ENCODE measurements around the gene FHL3.

The FHL3 gene

DNA sequence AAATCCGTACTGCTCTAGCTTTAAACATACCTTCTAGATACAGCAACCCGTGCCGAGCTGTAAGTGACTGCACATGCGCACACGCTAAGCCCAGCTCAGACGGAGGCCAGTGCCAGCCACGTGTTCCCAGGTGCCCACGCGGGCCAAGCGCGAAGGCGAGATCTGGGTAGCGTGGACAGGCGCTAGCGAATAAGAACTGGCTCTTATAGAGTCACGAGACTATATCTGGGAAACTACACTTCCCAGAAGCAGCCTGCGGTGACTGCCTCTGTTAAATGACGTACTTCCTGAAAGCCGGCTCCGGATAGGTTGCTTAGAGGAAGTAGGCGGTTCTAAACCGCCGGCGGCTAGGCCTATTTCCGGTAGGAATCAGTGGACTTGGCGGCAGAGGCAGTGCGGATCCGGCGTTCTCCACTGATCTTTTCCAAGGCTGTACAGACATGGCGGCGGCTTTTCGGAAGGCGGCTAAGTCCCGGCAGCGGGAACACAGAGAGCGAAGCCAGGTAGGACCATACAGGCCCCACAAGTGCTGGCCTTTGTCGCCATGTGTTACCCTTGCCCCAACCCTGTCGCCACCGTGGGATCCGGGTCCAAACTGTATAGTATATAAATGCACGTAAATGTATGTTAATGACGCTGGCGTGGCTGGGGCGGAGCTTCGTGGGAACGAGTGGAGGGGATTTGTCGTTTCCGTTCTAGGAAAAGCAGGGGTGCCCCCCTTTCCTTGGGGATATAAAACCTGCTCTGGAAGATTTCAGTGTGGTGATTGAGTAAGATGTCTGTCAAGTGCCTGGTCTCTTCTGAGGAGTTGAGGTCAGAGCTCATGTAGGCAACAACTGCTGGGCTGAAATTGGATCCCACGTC, 7.3 kb upstream of the FHL3 start, which contains the start of gene UTP11:
TSS of gene UTP11 (plus strand) at position 372 of the 864 bp plus-strand sequence. CDS start at position 441, 69 bp downstream.
- peak; percentile 99 for DNase-seq

DNA sequence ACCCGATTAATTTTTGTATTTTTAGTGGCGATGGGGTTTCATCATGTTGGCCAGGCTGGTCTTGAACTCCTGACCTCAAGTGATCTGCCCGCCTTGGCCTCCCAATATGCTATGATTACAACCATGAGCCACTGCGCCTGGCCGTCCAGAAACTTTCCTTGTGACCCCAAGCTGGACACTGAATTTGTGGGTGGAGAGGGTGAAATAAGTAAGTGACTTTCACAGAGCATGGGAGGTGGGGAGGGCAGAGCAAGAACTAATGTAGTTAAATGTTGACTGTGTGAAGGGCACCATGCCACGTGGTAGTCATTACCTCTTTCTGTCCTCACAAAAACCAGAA, 4.5 kb upstream of the FHL3 start:
- no peak for DNase-seq

DNA sequence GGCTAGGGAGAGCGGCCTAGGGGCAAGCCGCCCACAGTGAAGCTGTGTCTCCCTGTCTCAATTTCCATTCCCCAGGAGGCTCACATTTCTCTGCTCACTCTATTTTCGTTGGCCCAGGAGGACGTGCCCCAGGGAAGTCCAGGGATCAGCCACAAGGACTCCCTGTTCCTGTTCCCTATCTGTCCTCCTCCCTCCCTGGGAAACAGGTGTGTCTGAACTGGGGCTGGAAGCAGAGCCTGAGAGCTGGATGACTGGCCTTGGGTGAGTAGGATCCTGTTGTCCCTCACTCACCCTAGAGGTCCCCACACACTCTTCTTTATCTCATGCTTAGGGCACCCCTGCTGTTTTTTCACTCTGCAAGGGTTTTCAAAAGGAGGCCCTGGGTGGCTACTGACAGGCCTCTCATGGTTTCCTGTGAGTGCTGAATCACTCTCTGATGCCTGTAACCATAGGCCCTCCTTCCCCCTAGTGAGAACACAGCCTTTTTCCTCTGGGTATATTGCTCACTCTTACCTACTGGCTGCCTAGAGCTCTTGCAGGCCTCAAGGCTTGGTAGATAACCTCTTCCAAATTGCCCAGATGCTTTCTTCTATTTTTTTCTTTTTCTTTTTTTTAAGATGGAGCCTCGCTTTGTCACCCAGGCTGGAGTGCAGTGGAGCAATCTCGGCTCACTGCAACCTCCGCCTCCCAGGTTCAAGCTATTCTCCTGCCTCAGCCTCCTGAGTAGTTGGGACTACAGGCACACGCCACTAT, 4.0 kb upstream of the FHL3 start:
- DNase-seq, result peak; percentile 89

DNA sequence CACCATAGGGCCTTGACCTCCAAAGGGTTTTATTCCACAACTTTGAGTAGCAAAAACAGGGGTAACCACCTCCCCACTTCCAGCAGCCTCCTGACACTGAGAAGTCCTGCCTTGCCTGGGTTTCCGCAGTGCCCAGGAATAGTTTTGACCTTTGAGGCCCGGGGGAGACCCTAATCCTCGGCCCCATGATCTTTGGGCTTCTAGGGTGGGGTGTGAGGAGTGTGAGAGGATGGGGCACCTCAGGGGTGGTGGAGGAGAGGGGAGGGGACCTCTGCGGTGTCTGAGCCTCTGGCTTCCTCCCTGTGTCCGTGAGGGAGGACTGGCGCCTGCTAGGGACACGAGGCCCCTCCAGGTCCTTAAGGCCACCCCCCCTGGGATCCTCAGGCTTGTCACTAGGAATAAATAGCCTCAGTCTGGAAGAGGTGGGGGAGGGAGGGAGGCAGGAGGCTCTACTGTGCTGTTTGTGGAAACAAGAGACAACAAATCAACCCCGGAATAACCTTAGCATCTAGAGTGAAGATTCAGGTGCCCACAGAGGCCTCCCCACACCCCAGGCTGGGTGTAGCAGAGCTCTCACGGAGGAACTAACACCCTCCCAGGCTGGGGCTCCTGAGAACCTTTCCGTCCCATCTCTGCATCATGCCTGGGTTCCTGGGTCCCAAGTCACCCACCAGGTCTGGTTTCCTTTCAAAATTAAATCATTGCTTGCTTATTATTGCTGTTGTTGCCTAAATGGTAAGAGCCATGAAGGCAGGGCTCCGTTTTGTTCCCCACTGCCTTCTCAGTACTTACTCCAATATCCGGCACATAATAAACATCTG, 904 bp upstream of the FHL3 start:
- no peak for DNase-seq

DNA sequence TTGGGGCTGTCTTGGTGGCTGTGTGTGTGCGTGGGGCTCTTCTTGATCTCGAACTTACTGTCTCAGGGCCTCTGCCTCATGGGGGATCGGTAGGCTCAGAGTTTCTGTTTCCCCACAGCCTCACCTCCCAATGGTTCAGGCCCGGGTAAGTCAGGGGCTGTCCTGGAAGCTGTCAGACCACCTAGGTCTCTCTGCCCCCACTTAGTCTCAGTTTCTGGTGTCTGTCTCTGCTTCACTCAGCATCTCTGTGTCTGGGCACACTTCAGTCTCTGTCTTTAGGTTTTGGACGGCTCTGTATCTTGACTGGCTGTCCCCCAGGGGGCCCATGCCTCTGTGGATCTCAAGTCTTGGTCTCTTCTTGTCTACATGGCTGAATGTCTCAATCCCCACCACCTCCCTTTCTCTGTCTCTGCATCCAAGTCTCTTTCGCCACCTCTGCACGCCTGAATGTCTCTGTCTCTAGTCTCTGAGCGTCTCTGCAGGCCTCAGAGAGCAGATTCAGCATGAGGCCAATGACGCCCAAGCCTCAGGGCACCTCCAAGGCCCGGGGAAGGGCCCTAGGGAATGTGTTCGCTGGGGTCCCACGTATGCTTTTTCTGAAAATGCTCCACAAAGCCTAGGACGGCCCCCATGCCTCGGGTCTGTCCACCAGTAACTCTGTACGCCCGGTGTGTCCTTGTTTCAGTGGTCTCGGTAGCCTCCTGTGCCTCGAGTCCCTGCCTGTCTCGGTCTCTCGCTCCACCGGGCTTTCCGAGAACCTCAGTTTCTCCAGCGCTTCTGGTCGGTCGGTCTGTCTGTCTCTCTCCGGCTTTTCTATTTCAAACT, 818 bp downstream of the FHL3 start:
- DNase-seq, result no peak

DNA sequence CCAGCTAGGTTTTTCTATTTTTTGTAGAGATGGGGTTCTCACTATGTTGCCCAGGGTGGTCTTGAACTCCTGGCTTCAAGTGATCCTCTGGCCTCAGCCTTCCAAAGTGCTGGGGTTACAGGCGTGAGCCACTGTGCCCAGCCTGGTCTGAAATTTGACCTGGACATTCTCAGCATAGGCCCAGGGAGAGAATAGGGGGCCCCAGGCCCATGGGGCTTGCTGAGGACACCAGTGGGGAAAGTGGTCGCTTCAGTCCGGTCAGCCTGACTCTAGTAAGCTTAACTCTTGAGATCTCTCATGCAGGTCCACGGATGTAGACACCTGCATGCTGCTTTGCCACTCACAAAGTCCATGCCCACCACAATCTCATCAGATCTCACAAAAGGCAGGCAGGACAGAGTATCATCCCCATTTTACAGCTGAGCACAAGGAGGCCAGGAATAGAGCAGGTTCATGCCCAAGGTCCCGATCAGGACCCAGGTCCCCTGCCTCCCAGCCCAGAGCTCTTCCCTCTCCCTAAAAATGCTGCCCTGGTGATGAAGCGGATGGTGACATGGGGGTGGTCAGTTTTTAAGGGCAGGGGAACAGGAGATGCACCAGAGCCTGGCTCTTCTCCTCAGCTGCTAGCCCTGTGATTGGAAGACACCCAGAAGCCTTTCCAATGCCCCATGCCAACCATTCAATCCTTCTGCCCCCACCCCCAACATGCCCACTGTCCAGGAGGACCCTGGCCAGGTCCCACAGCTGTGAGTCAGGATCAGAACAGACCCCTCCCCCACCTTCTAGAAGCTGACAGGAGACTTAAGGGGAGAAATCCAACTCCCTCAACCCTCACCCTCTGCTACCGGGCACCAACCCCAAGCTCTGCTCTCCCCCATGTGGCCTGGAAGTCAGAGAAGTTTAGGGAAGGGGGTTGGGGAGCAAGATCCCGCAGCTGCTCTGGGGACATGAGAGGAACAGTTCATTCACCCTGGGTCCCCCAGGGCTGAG, 1.8 kb downstream of the FHL3 start:
- peak; percentile 53 for DNase-seq

DNA sequence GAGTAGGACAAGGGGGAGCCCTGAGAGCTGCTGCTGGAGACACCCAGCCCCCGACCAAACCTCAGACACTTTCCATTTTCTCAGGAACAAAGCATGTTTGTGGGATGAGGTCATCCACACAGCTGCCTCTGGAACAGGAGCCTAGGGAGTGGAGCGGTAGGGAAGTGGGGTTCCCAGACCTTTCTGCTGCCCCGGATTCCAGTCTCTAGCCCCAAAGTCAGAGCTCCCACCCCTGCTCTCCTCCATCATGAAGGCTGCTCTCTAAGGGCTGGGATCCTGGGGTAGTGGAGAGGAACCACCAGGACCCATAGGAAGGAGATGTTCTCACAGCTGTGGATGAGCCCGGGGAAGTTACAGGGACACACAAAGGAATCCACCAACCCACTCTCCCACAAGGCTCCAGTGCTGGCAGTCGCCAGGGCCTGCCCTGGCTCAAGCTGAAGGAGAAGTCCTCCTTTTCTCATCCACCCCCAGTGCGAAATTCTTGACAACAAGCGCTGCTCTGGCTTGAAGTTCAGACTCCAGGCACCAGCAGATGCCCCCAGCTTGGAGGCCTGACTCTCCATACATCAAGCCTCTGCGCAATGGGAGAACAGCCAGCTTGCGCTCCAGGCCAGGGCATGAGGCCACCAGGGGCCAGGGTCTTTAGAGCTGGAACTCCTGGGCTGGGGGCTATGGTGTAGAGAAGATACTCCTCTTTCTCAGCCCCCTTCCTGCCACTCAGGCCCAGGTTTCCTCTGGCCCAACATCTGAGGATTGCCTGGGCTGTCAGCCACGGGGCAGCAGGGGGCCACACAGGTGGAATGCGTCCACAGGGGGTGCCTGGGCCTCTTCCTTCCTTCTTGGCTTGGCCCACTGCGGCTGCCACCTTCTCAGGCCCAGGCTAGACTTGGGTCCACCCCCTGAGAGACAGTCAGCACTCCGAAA, 4.5 kb downstream of the FHL3 start:
- DNase-seq, result peak; percentile 92

DNA sequence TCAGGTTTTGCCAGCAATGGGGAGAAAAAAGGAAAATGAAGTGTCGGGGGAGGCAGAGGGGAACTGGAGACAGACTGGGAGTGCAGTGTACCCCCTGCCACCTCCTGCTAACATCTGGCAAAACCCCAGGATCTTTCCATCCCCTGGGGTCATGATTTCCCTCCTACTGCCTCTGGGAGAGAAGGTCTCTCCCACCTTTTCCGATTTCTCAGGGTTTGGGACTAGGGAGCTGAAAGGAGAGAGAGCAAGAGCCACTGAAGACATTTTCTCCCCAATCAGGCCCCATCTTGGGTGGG, 5.1 kb downstream of the FHL3 start:
- no peak for DNase-seq

DNA sequence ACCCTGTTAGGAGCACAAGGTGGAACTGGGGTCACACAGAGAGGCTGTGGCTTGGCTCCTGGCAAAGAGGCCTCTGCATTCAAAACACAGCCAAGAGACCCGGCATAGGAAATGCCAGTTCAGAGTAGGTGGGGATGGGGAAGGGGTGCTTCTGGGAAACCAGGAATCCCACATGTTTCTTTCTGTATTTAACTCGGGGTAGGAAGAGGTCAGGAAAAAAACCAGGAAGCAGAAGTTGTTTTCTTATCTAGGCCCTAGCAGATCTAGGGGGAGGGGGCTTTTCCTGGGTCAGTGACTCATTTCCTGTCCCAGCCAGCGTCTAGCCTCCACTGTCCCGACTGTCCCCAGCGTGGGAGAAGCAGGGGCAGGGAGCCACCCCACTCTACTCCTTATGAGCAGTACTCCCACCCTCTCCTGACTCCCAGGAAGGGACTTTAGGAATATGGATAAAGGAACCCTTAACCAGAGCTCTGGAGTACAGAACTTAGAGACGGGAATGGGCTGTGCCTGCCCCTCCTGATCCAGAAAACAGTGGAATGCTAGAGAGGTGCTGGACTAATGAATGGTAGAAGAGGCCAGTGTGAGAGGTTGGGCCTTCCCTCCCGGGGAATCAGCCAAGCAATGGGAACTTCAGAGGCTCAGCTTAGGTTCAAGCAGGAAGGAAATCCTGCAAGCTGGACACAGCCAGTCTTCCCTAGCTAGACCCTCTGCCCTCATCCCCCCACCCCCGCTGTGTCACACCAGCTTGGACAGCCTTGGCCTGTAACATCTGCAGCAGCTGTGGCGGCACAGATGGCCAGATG, 5.7 kb downstream of the FHL3 start:
- DNase-seq, result peak; percentile 89

DNA sequence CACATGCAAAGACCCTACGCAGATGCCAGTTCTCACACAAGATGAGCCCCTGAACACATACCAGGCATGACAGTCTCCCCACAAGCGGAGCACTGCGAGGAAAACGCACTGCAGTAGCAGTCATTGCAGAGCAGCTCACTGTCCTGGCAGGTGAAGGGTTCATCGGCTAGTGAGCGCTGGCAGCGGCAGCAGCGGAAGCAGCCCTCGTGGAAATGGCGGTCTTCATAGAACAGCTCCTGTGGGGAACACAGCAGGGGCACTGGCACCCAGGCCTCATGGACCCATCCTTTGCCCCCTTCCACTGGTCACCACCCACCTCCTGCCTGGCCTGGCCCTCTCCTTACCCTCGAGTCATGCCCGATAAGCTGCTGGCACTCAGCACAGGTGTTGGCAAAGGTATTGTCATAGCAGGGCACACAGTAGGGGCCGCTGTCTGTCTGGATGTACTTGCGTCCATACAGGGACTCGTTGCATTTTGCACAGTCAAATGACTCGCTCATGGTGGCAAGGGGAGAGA, 6.3 kb downstream of the FHL3 start:
- DNase-seq, result no peak

DNA sequence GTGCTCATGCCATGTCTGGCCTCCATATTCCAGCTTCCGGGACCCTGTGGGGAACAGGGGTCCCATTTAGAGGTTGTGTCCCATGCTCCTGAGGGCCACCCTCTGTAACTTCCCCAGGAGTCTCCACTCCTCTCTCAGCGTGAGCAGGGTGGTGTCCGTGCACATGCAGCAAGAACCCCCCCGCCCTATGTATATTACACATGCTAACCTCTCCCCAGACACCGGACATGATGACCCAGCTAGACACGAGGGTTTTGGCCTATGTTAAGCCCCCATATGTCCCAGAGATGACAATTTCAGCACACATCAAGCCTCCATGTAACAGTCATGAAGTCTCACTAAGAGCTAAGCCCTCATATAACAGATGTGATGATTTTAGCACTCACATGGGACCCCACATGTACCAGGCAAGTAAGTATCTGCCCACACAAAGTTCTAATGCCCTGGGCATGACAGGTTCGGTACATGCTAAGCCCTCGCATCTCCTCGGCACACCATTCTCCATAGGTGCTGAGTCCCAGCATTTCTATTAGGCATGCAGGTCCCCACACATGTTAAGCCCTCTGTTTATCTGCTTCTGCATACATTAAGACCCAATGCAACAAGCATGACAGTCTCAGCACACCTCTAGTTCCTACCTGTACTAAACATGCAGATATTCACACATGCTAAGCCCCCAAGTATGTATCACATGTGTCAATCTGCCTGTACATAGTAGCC, 7.1 kb downstream of the FHL3 start:
- no peak for DNase-seq

DNA sequence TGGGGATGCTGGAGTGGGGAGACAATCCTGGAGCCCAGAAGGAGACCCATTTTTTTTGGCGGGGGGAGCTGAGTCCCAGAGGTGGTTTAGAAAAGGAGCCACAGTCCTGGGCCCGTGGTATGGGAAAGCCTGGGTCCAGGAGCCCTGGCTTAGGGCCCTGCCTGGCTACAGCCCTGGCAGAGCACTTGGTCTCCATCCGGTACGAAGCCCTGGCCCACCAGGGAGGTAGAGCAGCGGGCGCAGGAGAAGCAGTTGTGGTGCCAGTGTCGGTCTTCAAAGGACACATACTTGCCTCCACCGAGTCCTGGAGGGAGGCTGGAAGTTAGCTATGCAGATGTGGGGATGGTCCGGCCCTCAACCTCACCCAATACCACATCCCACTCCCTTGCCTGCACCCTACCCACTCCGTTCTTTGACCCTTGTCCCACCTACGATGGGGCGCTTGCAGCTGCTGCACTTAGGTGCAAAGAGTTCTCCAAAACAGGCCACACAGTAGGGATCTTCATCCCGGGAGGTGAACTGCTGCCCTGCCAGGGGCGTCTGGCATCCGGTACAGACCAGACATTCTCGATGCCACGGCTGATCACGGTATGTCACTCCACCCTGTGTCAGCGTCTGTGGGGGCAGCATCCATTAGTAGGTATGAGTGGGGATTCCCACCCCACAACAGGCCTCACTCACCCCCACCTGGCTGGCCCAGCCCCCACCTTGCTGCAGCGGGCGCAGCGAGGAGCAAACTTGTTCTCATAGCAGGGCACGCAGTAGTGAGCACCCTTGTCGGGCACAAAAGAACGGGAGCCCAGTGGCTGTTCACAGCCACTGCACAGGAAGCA, 7.8 kb downstream of the FHL3 start:
- DNase-seq, result no peak

DNA sequence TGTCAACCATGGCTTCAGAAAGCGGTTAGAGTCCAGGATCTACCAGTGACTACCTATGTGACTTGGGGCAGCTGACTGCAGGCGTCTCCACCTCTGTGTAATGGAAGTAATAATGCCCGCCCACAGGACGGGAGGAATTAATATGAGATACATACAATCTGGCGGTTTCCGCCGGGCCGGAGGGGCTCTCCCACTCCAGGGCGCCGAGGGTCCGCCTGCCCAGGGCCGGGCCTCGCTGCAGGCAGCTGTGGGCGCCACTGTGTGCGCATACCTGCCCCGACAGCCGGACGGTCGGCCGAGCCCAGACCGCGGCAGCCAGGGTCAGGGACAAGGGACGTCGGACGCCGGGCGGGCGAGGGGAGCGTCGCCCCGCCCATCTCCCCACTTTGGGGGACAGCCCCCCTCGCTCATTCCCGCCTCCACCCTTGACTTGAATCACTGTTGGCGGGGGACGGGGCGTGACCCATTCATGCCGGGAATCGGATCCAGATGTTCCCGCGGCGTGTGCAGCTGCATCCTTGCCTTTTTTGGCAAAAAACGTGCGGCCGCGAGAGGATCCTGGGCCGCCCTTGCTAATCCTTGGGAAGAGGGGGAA, 9.5 kb downstream of the FHL3 start:
- DNase-seq, result peak; percentile 96

DNA sequence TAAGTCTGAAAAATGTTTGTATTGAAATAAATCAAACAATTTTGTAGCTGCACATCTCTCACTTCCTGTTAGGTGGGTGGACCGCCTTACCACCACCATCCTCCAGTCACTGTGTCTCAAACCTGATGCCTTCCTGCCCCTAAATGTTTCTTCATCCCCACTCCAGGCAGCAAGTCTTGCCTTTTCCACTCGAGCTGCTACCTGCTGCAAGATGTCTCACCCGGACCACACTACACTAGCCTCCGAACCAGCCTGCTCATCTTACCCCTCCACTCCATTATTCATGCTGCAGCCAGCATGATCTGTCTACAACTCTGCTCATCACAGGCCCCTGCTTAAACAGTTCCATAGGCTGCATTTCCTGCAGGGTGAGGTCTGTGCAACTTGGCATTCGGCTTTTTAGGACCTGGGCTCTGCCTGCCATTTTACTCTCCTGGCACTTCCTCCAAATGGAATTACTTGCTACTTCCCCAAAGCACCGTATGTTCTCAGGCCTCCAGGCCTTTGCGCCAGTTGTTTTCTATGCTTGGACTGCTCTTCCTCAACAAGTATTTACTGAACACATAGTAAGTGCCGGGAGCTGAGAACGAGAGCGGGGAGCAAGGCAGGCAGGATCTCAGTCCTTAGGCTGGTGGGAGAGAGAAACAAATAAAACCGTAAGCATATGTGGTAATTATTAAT, 10.3 kb downstream of the FHL3 start:
- DNase-seq, result no peak

DNA sequence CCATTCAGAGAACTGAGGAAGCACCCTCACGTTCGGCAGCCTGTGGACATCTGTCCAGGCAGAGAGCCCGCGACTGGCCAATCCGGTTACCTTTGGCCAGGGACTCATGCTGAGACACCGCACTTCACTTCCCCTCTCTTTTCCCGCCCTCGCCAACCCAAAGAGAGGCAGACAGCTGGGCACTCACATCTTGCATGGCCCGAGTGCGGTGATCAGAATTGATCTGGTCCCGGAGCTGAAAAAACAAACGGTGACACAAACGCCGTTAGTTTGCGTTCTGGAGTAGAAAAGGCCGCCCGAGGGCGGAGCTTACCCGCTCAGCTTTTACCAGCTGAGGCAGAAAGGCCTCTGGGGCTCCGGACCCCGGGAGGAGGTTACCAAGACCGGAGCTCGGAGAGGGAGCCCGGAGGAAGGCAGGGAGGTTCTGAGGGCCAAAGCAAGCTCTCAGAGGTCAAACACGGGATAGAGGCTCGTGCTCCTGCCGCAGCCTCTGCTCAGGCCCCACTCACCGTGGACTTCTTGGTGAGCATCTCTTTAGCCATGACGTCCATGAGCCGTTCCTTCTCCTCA, 15.9 kb downstream of the FHL3 start:
- DNase-seq, result peak; percentile 45

DNA sequence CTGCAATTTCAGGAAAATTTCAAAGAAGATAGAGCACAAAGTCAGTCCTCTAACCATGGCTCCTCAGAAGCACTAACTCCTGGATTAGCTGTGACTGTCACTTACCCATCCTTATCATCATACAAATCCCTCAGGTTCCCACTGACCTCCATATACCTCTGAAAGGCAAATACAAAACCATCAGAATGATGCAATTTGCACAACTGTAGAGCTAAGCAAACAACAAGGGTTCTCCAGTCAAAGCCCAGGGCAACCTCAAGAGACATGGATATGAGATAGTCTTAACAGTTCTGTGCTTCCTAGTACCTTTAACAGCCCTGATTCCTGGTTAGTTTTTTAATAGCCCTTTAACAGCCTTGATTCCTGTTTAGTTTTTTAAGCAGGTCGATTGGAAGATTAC, 17.6 kb downstream of the FHL3 start:
- no peak for DNase-seq
